Breast epithelium (tissue), 3 donors: ENCODE measurements around the gene FAM135A.

ENCODE experiments used
- CTCF ChIP-seq, 3 donors: fragments of 450-650 bp; IDR thresholded peaks; one replicate each; pipeline ENCODE4 v1.5.1; 2016 to 2017; ENCODE audit warnings: antibody characterized with exemption in 3 of 3, mild to moderate bottlenecking in 3 of 3, moderate library complexity in 3 of 3
- POLR2A ChIP-seq: fragments of 450-650 bp; IDR thresholded peaks from one replicate; pipeline ENCODE4 v1.6.1; 2016; ENCODE audit warnings: antibody characterized with exemption, mild to moderate bottlenecking, moderate library complexity
- POLR2AphosphoS5 ChIP-seq, 3 donors: sonication (generic); formaldehyde crosslinking; IDR thresholded peaks; one replicate each; pipeline ENCODE4 v1.6.1; 2017; ENCODE audit warnings: antibody characterized with exemption in 3 of 3

DNA sequence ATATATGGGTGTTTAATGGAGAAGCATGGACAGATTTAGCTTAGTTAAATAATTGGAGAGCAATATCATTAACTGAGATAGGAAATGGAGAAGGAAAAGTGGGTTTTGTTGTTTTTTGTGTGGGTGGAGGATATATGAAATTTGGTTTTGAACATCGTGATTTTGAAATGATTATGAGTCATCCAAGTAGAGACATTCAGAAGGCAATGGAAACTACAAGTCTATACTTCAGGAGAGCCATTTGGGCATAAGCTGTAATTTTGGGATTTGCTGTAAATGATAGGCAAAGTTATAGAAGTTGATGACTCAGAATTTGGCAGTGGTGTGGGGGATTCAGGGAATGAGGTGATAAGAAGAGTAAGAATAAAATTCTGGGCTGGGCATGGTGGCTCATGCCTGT lies 27.4 kb upstream of the FAM135A start:
- TF ChIP-seq CTCF (IDR thresholded peaks at IDR 0.05) (no peak), POLR2AphosphoS5 (IDR thresholded peaks at IDR 0.05) (no peak), POLR2A (no peak)
